Measurements from ENCODE around the gene STAC3. TPM values are rescaled to one million over a fixed set of nuclear protein-coding genes. Genes with fewer than 3 reads are reported as not detected.

Gene STAC3
- total and polyA plus RNA-seq, 2 of the 8 experiments (the other 6 are each of a cell fraction or from before 2014, with no cell fraction given), result 0.70 to 1.3 TPM

GRCh38 chr12:57273516-57273915, 22.5 kb upstream of the STAC3 start:
- no peak for DNase-seq (ENCODE audit: low read depth in 1 of 2, low spot score in 2 of 2)
- Histone ChIP-seq H3K4me2 (ENCODE audit: insufficient read depth in 1 of 2, low read depth in 2 of 2, low read length in 2 of 2) (no peak overlapping the region), H2BK12ac (ENCODE audit: low read depth, low read length) (no peak overlapping the region), H3K27ac (ENCODE audit: low read depth, low read length) (no peak overlapping the region), H2AFZ (ENCODE audit: low read length) (no peak overlapping the region), H3K23me2 (ENCODE audit: low read depth, low read length) (no peaks in the 10 kb centered on the region), H3K14ac (ENCODE audit: insufficient read length) (no peak overlapping the region), H2BK120ac (replicated peaks; ENCODE audit: low read depth, low read length) (no peak overlapping the region), H3K27me3 (replicated peaks in 1 of 4; ENCODE audit: control insufficient read depth in 3 of 4, extremely low read depth in 1 of 4, insufficient read depth in 3 of 4, low read length in 3 of 4) (no peaks in the 10 kb centered on the region), H4K8ac (ENCODE audit: extremely low read depth, insufficient read depth, low read length) (no peak overlapping the region), H4K5ac (ENCODE audit: insufficient read length, low read depth, low read length) (no peak overlapping the region), H3K4ac (replicated peaks; ENCODE audit: insufficient read length, low read depth, low read length) (no peak overlapping the region), H3K36me3 (ENCODE audit: control insufficient read depth in 2 of 4, insufficient read depth in 4 of 4, low read length in 3 of 4) (peaks cover 0 to 11% (median 3%) of the 10 kb centered on the region in 4 experiments; a peak in 5 of 8 replicates), H2BK20ac (ENCODE audit: low read length) (no peak overlapping the region), H3K9ac (replicated peaks in 1 of 4; ENCODE audit: extremely low read depth in 1 of 4, low read depth in 3 of 4, low read length in 3 of 4) (no peak overlapping the region), H3K9me3 (ENCODE audit: insufficient read depth in 2 of 2, low read depth in 1 of 2, low read length in 1 of 2) (no peaks in the 10 kb centered on the region), H2AK5ac (ENCODE audit: low read depth, low read length) (no peak overlapping the region), H2BK5ac (ENCODE audit: low read depth, low read length) (no peak overlapping the region), H3K18ac (ENCODE audit: extremely low read depth, low read length) (no peak overlapping the region), H4K20me1 (replicated peaks in 1 of 2; ENCODE audit: control insufficient read depth in 1 of 2, insufficient read depth in 2 of 2, low read length in 2 of 2) (peaks cover 0 to 2% of the 10 kb centered on the region in 2 experiments), H3K4me3 (ENCODE audit: extremely low read depth in 1 of 4, insufficient read depth in 2 of 4, low read depth in 3 of 4, low read length in 4 of 4) (no peak overlapping the region), H3K4me1 (replicated peaks in 1 of 4; ENCODE audit: control insufficient read depth in 3 of 4, insufficient read depth in 4 of 4, low read length in 3 of 4) (no peaks in the 10 kb centered on the region), H3K79me1 (ENCODE audit: low read depth, low read length) (no peaks in the 10 kb centered on the region), H3K23ac (ENCODE audit: insufficient read length) (no peak overlapping the region), H3K79me2 (ENCODE audit: control insufficient read depth in 1 of 2, insufficient read depth in 2 of 2, low read length in 2 of 2) (no peaks in the 10 kb centered on the region), H2BK15ac (ENCODE audit: low read length) (no peak overlapping the region), H4K91ac (replicated peaks; ENCODE audit: insufficient read length, low read length) (no peak overlapping the region), H3K56ac (replicated peaks; ENCODE audit: insufficient read length, low read depth, low read length) (no peak overlapping the region)
- no peak for FAIRE-seq
- TF ChIP-seq PHF8 (conservative IDR thresholded peaks at IDR 0.05; ENCODE audit: low read depth, low read length), result no peak
- TF ChIP-seq FOSL1 (IDR thresholded peaks at IDR 0.05; ENCODE audit: insufficient read depth, low read depth, low read length), result no peak
- no peak for TF ChIP-seq ATF3 (IDR thresholded peaks at IDR 0.05; ENCODE audit: insufficient read depth, low read depth, low read length)
- TF ChIP-seq KDM5A (IDR thresholded peaks at IDR 0.05; ENCODE audit: low read length), result no peak
- no peak for TF ChIP-seq CBX8 (IDR thresholded peaks at IDR 0.05; ENCODE audit: borderline replicate concordance, low read depth, low read length)
- no peak for TF ChIP-seq MAFK (IDR thresholded peaks at IDR 0.05; ENCODE audit: low read depth, low read length)
- no peak for TF ChIP-seq RNF2 (IDR thresholded peaks at IDR 0.05; ENCODE audit: borderline replicate concordance, low read depth, low read length, missing control alignments, poor library complexity, severe bottlenecking)
- no peak for TF ChIP-seq RBBP5 (IDR thresholded peaks at IDR 0.05; ENCODE audit: borderline replicate concordance, low read depth, low read length)
- TF ChIP-seq SRF (IDR thresholded peaks at IDR 0.05; ENCODE audit: low read depth, low read length), result no peak
- POLR2A ChIA-PET (ENCODE audit: partially characterized antibody), result interaction anchor here (1.0 to 2.5 kb wide), 2 partner anchors 10 to 26 kb away, joined by 3 to 6 read pairs; no protein-coding TSS in a partner anchor
- CTCF ChIA-PET (ENCODE audit: partially characterized antibody), result interaction anchor here (0.6 to 6.0 kb wide), 9 partner anchors 9 to 183 kb away, joined by 3 to 35 read pairs (median 8); partner anchors contain the start of genes INHBE and STAC3
